ENCODE results near the gene CCDC70. TPM values are rescaled to one million over a fixed set of nuclear protein-coding genes. Genes with fewer than 3 reads are reported as not detected.
A peak's percentile ranks its signal among the peaks of the same experiment; 100 is the strongest.

The CCDC70 gene
- polyA plus RNA-seq (2011; rRNA removed) (not detected in 2 replicates), polyA minus RNA-seq (2011; rRNA and poly(A)+ RNA removed) (not detected in 2 replicates)

DNA sequence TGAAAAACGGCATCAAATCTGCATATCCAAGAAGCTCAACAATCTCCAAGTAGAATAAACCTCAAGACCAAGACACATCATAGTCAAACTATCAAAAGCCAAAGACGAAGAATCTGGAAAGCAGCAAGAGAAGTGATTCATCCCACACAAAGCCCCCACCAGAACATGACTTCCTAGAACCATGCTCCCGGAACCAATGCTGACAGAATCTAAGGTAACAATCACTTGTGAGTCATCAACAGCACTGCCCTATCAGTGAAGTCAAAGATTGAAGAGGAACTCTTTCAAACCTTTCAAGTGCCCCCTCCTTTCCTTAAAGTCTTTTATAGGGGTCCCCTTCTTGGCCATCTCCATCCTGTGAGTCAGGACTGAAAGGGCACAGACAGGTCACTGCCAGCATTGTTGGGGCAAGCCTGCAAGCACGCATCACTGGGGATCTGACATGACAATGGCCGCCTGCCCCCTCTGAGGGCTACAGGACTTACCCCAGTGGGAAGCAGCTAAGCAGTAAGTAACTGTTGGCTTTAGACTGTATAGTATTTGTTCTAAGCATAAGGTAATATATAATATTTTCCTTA is at the start of gene CCDC70:
CCDC70 (plus strand) TSS at position 247 of the 578 bp plus-strand sequence. CDS start 3,443 bp downstream, outside the sequence.
- no peaks in the 10 kb centered on the region for H3K27me3 ChIP-seq (ENCODE audit: control insufficient read depth, insufficient read depth, low read length)
- CTCF ChIA-PET, result no interaction called here
- H3K27ac ChIP-seq (ENCODE audit: low read depth, low read length), result no peak within 1 kb of the TSS
- no peaks in the 10 kb centered on the region for H3K9me3 ChIP-seq (ENCODE audit: control insufficient read depth, insufficient read depth, low read length)
- POLR2A ChIA-PET, result no interaction called here
- DNase-seq (ENCODE audit: low read depth, low spot score), result no peak
- TF ChIP-seq CTCF (IDR thresholded peaks at IDR 0.05; ENCODE audit: low read depth, low read length), result no peak
- H3K4me3 ChIP-seq (ENCODE audit: low read depth, low read length), result no peak within 1 kb of the TSS

GRCh38 chr13:51814071-51814470 is 47.7 kb upstream of the CCDC70 start:
- Histone ChIP-seq H3K4me3 (ENCODE audit: low read depth, low read length) (no peak overlapping the region), H3K27me3 (ENCODE audit: control insufficient read depth, insufficient read depth, low read length) (peaks cover 39% of the 10 kb centered on the region), H3K9me3 (ENCODE audit: control insufficient read depth, insufficient read depth, low read length) (no peaks in the 10 kb centered on the region), H3K27ac (ENCODE audit: low read depth, low read length) (no peak overlapping the region)
- POLR2A ChIA-PET, result no interaction called here
- no peak for TF ChIP-seq CTCF (IDR thresholded peaks at IDR 0.05; ENCODE audit: low read depth, low read length)
- DNase-seq (ENCODE audit: low read depth, low spot score), result no peak
- CTCF ChIA-PET, result interaction anchor here (0.6 to 4.1 kb wide), 18 partner anchors 8 to 388 kb away, joined by 3 to 61 read pairs (median 6); no protein-coding TSS in a partner anchor

- POLR2A ChIA-PET, result no interaction called here
- CTCF ChIA-PET, result interaction anchor here (0.6 to 4.1 kb wide), 48 partner anchors 9 to 461 kb away, joined by 3 to 61 read pairs (median 3); partner anchors contain the start of gene NEK5
- H3K4me3 ChIP-seq (ENCODE audit: low read depth, low read length), result peak overlapping the region; percentile 45
- no peaks in the 10 kb centered on the region for H3K9me3 ChIP-seq (ENCODE audit: control insufficient read depth, insufficient read depth, low read length)
- peaks cover 49% of the 10 kb centered on the region for H3K27me3 ChIP-seq (ENCODE audit: control insufficient read depth, insufficient read depth, low read length)
- TF ChIP-seq CTCF (IDR thresholded peaks at IDR 0.05; ENCODE audit: low read depth, low read length), result peak; percentile 83
- no peak overlapping the region for H3K27ac ChIP-seq (ENCODE audit: low read depth, low read length)
- no peak for DNase-seq (ENCODE audit: low read depth, low spot score)
Observed at GRCh38 chr13:51814825-51815650, 46.7 kb upstream of the CCDC70 start.

DNA sequence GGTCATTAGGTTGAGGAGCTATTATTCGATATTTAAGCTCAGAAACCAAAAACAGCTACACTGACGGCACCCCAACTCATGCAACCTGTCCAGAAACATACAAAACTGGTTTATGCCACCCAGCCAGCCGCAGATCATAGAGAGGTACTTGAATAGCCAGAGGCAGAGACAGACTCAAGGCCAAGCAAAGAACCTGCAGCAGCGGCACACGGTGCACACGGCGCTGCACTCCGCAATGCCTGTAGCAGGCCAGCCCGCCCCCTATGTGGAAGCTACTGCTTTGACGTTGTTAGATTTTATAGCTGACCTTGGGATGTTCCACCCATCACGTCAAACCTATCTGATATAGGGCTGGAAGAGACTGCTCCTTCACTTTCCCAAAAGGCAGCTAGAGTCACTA is 45.9 kb upstream of the CCDC70 start:
- Histone ChIP-seq H3K9me3 (ENCODE audit: control insufficient read depth, insufficient read depth, low read length) (no peaks in the 10 kb centered on the region), H3K27me3 (ENCODE audit: control insufficient read depth, insufficient read depth, low read length) (peaks cover 55% of the 10 kb centered on the region), H3K27ac (ENCODE audit: low read depth, low read length) (no peak overlapping the region), H3K4me3 (ENCODE audit: low read depth, low read length) (no peak overlapping the region)
- ChIA-PET POLR2A (no interaction called here), CTCF (interaction anchor here (0.6 to 4.1 kb wide), 40 partner anchors 8 to 460 kb away, joined by 3 to 61 read pairs (median 4); partner anchors contain the start of gene NEK5)
- no peak for TF ChIP-seq CTCF (IDR thresholded peaks at IDR 0.05; ENCODE audit: low read depth, low read length)
- no peak for DNase-seq (ENCODE audit: low read depth, low spot score)
